ENCODE measurements around the gene CBLB. TPM values are rescaled to one million over a fixed set of nuclear protein-coding genes. Genes with fewer than 3 reads are reported as not detected.

Gene CBLB
- polyA plus RNA-seq, 1 experiment = 19.3 TPM

DNA sequence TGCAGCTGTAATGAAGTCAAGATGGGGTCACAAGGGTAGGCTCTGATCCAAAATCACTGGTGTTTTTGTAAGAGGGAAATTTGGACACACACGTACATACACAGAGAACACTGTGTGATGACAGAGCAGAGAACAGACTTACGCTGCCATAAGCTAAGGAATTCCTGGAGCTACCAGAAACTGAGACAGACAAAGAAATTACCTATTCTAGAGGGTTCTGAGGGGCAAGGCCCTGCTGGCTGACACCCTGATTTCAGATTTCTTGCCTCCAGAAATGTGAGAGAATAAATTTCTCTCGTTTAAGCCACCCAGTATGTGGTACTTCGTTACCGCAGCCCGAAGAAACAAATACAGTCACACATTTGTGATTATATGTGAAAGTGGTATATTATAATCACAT, 24.8 kb downstream of the CBLB start:
- H3K27me3 ChIP-seq (ENCODE audit: control insufficient read depth, insufficient read depth, low read length) = no peaks in the 10 kb centered on the region
- H3K4me3 ChIP-seq (ENCODE audit: low read depth, low read length) = no peak overlapping the region
- no peak for DNase-seq (ENCODE audit: low read depth)
- H3K36me3 ChIP-seq (ENCODE audit: control insufficient read depth, insufficient read depth, low read length) = no peaks in the 10 kb centered on the region
- POLR2A ChIA-PET = no interaction called here
- TF ChIP-seq, protein P1, sequence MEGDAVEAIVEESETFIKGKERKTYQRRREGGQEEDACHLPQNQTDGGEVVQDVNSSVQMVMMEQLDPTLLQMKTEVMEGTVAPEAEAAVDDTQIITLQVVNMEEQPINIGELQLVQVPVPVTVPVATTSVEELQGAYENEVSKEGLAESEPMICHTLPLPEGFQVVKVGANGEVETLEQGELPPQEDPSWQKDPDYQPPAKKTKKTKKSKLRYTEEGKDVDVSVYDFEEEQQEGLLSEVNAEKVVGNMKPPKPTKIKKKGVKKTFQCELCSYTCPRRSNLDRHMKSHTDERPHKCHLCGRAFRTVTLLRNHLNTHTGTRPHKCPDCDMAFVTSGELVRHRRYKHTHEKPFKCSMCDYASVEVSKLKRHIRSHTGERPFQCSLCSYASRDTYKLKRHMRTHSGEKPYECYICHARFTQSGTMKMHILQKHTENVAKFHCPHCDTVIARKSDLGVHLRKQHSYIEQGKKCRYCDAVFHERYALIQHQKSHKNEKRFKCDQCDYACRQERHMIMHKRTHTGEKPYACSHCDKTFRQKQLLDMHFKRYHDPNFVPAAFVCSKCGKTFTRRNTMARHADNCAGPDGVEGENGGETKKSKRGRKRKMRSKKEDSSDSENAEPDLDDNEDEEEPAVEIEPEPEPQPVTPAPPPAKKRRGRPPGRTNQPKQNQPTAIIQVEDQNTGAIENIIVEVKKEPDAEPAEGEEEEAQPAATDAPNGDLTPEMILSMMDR (IDR thresholded peaks at IDR 0.05; ENCODE audit: insufficient read depth, low read depth, low read length) = no peak
- CTCF ChIA-PET = no interaction called here

DNA sequence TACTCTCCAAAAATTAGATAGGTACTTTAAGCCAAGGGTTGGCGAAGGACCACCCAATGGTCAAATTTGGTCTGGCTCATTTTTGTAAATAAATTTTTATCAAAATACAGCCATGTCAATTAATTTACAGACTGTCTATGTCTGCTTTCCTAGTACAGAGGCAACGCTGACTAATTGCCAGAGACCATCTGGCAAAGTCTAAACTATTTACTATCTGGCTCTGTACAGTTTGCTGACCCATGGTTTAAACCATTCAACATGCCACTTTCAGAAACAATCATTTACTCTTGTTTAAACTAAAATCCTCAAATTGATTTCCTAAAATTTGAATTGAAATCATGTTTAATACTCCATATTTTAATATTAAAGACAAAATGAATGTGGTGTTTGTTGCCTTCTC, 25.9 kb downstream of the CBLB start:
- POLR2A ChIA-PET = no interaction called here
- CTCF ChIA-PET = no interaction called here

DNA sequence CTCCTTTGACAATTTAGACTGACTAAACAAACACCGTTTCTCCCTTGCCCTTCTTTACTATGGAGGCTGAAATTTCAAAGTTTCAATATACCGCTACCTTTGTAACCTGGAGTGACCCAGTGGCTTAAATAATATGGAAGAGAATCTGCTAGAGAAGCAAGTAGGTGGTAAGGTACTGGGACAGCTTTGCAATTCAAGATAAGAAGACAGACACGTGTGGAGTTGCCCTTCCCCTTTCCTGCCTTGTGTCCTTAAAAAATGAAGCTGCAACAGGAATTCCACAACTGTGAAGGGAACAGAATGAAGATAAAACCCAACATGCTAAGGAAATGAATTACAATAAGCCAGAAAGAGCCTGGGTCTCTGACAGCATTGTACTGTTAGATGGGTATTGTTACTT, 26.4 kb downstream of the CBLB start:
- TF ChIP-seq, protein P1 (IDR thresholded peaks at IDR 0.05; ENCODE audit: insufficient read depth, low read depth, low read length) = no peak
- Histone ChIP-seq H3K4me3 (ENCODE audit: low read depth, low read length) (no peak overlapping the region), H3K27me3 (ENCODE audit: control insufficient read depth, insufficient read depth, low read length) (no peaks in the 10 kb centered on the region), H3K36me3 (ENCODE audit: control insufficient read depth, insufficient read depth, low read length) (no peaks in the 10 kb centered on the region)
- ChIA-PET CTCF (interaction anchor here (0.6 kb wide), 1 partner anchor 10 kb away, joined by 3 read pairs; no protein-coding TSS in a partner anchor), POLR2A (no interaction called here)
- DNase-seq (ENCODE audit: low read depth) = no peak

More for the DNA sequence above, 25.9 kb downstream of the CBLB start:
- H3K27me3 ChIP-seq (ENCODE audit: control insufficient read depth, insufficient read depth, low read length) = no peaks in the 10 kb centered on the region
- no peak for DNase-seq (ENCODE audit: low read depth)
- H3K36me3 ChIP-seq (ENCODE audit: control insufficient read depth, insufficient read depth, low read length) = no peaks in the 10 kb centered on the region
- no peak overlapping the region for H3K4me3 ChIP-seq (ENCODE audit: low read depth, low read length)
- TF ChIP-seq, protein P1 (IDR thresholded peaks at IDR 0.05; ENCODE audit: insufficient read depth, low read depth, low read length) = no peak

DNA sequence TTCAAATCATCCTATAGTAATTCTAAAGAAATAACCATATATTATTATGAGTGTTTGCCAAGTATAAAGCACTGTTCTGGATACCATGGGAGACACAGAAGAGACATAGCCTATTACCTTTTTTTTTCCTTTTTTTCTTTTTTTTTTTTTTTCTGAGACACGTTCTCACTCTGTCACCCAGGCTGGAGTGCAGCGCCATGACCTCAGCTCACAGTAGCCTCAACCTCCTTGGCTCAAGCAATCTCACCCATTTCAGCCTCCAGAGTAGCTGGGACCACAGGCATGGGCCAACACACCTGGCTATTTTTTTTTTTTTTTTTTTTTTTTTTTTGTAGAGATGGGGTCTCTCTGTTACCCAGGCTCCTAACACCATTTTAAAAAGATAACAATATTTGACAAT, 30.9 kb downstream of the CBLB start:
- Histone ChIP-seq H3K27me3 (ENCODE audit: control insufficient read depth, insufficient read depth, low read length) (no peaks in the 10 kb centered on the region), H3K36me3 (ENCODE audit: control insufficient read depth, insufficient read depth, low read length) (no peaks in the 10 kb centered on the region), H3K4me3 (ENCODE audit: low read depth, low read length) (no peak overlapping the region)
- ChIA-PET POLR2A (interaction anchor here (0.6 kb wide), 1 partner anchor 10 kb away, joined by 5 read pairs; no protein-coding TSS in a partner anchor), CTCF (interaction anchor here (1.0 kb wide), 1 partner anchor 20 kb away, joined by 3 read pairs; no protein-coding TSS in a partner anchor)
- TF ChIP-seq, protein P1 (IDR thresholded peaks at IDR 0.05; ENCODE audit: insufficient read depth, low read depth, low read length) = no peak
- no peak for DNase-seq (ENCODE audit: low read depth)

DNA sequence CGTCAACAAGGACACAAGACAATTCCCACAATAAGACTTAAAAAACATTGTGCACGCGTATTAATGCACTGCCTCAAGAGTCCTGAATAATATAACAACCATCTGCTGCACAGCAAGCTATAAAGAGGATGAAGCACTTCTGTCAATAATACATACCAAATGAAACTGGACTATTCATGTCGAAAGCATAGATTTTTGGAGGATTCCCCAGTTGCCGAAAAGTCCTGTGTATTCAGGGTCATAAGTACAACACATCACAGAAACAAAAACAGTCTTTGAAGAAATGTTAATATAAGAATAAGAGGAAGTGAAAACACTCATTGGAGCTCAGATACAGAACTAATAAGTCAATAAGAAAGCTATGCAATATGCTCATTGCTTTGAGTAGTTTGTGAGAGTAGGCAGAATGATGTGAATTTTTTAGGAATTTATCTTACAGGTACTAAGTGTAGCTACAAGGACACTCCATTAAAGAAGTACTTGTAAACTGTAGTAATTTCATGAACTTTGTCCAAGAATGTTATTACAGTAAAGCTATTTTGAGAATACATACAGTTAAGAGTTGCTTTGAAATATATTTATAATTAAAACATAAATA, 31.6 kb downstream of the CBLB start:
- TF ChIP-seq, protein P1 (IDR thresholded peaks at IDR 0.05; ENCODE audit: insufficient read depth, low read depth, low read length) = no peak
- POLR2A ChIA-PET = interaction anchor here (0.6 kb wide), 1 partner anchor 10 kb away, joined by 5 read pairs; no protein-coding TSS in a partner anchor
- DNase-seq (ENCODE audit: low read depth) = no peak

More for the DNA sequence above, 31.6 kb downstream of the CBLB start:
- no peaks in the 10 kb centered on the region for H3K27me3 ChIP-seq (ENCODE audit: control insufficient read depth, insufficient read depth, low read length)
- no peaks in the 10 kb centered on the region for H3K36me3 ChIP-seq (ENCODE audit: control insufficient read depth, insufficient read depth, low read length)
- CTCF ChIA-PET = interaction anchor here (1.0 kb wide), 1 partner anchor 21 kb away, joined by 3 read pairs; no protein-coding TSS in a partner anchor
- no peak overlapping the region for H3K4me3 ChIP-seq (ENCODE audit: low read depth, low read length)
